C4-2B (cell line): ENCODE results near the gene CNRIP1.

Experiments
- CTCF ChIP-seq: fragments of 450-650 bp; conservative IDR thresholded peaks from 2 replicates; pipeline ENCODE4 v1.5.1; 2017; ENCODE audit warnings: mild to moderate bottlenecking
- ZFX ChIP-seq: fragments of 450-650 bp; IDR thresholded peaks from 2 replicates; pipeline ENCODE4 v1.6.1; 2017

- TF ChIP-seq CTCF, result no peak
- no peak for TF ChIP-seq ZFX
Measured at GRCh38 chr2:68245066-68245465, 74.7 kb downstream of the CNRIP1 start.
